ENCODE data around the gene MAPK4.

GRCh38 chr18:50644146-50644545 lies 84.3 kb downstream of the MAPK4 start:
- TF ChIP-seq POLR2AphosphoS5 (IDR thresholded peaks at IDR 0.05; ENCODE audit: borderline replicate concordance, low read depth, low read length), result no peak
- no peak for TF ChIP-seq EZH2 (IDR thresholded peaks at IDR 0.05)

All from SK-N-MC (cell line).